CD14-positive monocyte (primary cell): Measurements from ENCODE around the gene CLEC18A. TPM values are rescaled to one million over a fixed set of nuclear protein-coding genes. Genes with fewer than 3 reads are reported as not detected.

Experiments used
- DNase-seq, 3 donors: peaks; one replicate each; pipeline ENCODE4 v3.0.0-alpha.2; 2011 to 2022
- H2AFZ ChIP-seq: 2 replicates; pipeline ENCODE4 v1.6.0; 2012; ENCODE audit warnings: mild to moderate bottlenecking, low read depth, low read length, inconsistent platforms; ENCODE audit not compliant: insufficient read depth, poor library complexity, severe bottlenecking
- H3K27ac ChIP-seq, 2 donors: 1 replicate in 1 of 2; 2 replicates in 1 of 2; pipeline ENCODE4 v1.5.1; 2012 to 2013; ENCODE audit warnings: low read length in 2 of 2, control low read depth in 1 of 2, inconsistent platforms in 1 of 2, low read depth in 1 of 2, mild to moderate bottlenecking in 1 of 2
- H3K27me3 ChIP-seq, 2 donors: one replicate each; pipeline versions ENCODE4 v1.6.0 to v1.6.1; 2011 to 2013; ENCODE audit warnings: low read length in 2 of 2; ENCODE audit not compliant: control insufficient read depth in 2 of 2, insufficient read depth in 2 of 2
- H3K36me3 ChIP-seq, 2 donors: replicated peaks in 1 of 2; 1 replicate in 1 of 2; 2 replicates in 1 of 2; pipeline versions ENCODE4 v1.5.1 to v1.6.1; 2012 to 2013; ENCODE audit warnings: low read length in 2 of 2, control low read depth in 1 of 2, inconsistent platforms in 1 of 2, mild to moderate bottlenecking in 1 of 2; ENCODE audit not compliant: insufficient read depth in 2 of 2, control insufficient read depth in 1 of 2
- H3K4me1 ChIP-seq, 2 donors: 1 replicate in 1 of 2; 2 replicates in 1 of 2; pipeline versions ENCODE4 v1.5.1 to v1.6.1; 2012 to 2013; ENCODE audit warnings: low read length in 2 of 2, control low read depth in 1 of 2, inconsistent platforms in 1 of 2, mild to moderate bottlenecking in 1 of 2, moderate library complexity in 1 of 2; ENCODE audit not compliant: insufficient read depth in 2 of 2, control insufficient read depth in 1 of 2
- H3K4me2 ChIP-seq: replicated peaks from 2 replicates; pipeline ENCODE3; 2012; ENCODE audit warnings: low read length, moderate library complexity, mild to moderate bottlenecking; ENCODE audit not compliant: poor library complexity, severe bottlenecking; ENCODE audit errors: extremely low read depth
- H3K4me3 ChIP-seq, 3 experiments: fragments of 200-600 bp in 1 of 3; sonication (generic) in 1 of 3; replicated peaks in 1 of 3; 1 replicate in 2 of 3; 2 replicates in 1 of 3; pipeline ENCODE4 v1.5.1; 2011 to 2013; ENCODE audit warnings: low read length in 3 of 3, mild to moderate bottlenecking in 3 of 3, control low read depth in 2 of 3, low read depth in 2 of 3, inconsistent platforms in 1 of 3, moderate library complexity in 1 of 3
- H3K79me2 ChIP-seq: 2 replicates; pipeline ENCODE4 v1.6.0; 2012; ENCODE audit warnings: mild to moderate bottlenecking, control low read depth, inconsistent platforms, low read length, moderate library complexity; ENCODE audit not compliant: insufficient read depth
- H3K9ac ChIP-seq: 2 replicates; pipeline ENCODE4 v1.6.0; 2017; ENCODE audit warnings: low read length, mild to moderate bottlenecking; ENCODE audit not compliant: insufficient read depth, poor library complexity, severe bottlenecking
- H3K9me3 ChIP-seq, 2 donors: replicated peaks in 1 of 2; 1 replicate in 1 of 2; 2 replicates in 1 of 2; pipeline versions ENCODE4 v1.5.1 to v1.6.1; 2012 to 2013; ENCODE audit warnings: low read length in 2 of 2, control low read depth in 1 of 2; ENCODE audit not compliant: control insufficient read depth in 1 of 2, insufficient read depth in 1 of 2
- H4K20me1 ChIP-seq: 2 replicates; pipeline ENCODE4 v1.6.0; 2012; ENCODE audit warnings: mild to moderate bottlenecking, low read length, control low read depth, moderate library complexity; ENCODE audit not compliant: insufficient read depth
- H3K27ac Mint-ChIP-seq, 7 donors: one replicate each; pipeline ENCODE4 v1.8.0; 2020; ENCODE audit warnings: mild to moderate bottlenecking in 7 of 7, mixed read lengths in 7 of 7, moderate library complexity in 6 of 7, inconsistent platforms in 2 of 7
- H3K27me3 Mint-ChIP-seq, 3 donors: one replicate each; pipeline ENCODE4 v1.8.0; 2021 to 2022; ENCODE audit warnings: low read depth in 3 of 3, mild to moderate bottlenecking in 3 of 3, mixed read lengths in 3 of 3, moderate library complexity in 3 of 3, inconsistent platforms in 1 of 3
- H3K36me3 Mint-ChIP-seq, 2 donors: one replicate each; pipeline ENCODE4 v1.8.0; 2020; ENCODE audit warnings: mixed read lengths in 2 of 2, inconsistent platforms in 1 of 2, mild to moderate bottlenecking in 1 of 2
- H3K4me1 Mint-ChIP-seq: one replicate; pipeline ENCODE4 v1.8.0; 2020; ENCODE audit warnings: mild to moderate bottlenecking, mixed read lengths
- H3K4me3 Mint-ChIP-seq, 2 donors: one replicate each; pipeline ENCODE4 v1.8.0; 2020; ENCODE audit warnings: mild to moderate bottlenecking in 2 of 2, mixed read lengths in 2 of 2, moderate library complexity in 1 of 2
- H3K9me3 Mint-ChIP-seq, 7 donors: one replicate each; pipeline ENCODE4 v1.8.0; 2020 to 2022; ENCODE audit warnings: mixed read lengths in 7 of 7, mild to moderate bottlenecking in 6 of 7, moderate library complexity in 6 of 7, inconsistent platforms in 2 of 7
- WGBS: methylation state at CpG from one replicate; pipeline ENCODE4 v1.1.5; 2013; ENCODE audit warnings: missing lambda C conversion rate; ENCODE audit not compliant: insufficient coverage; 5-methylcytosine and 5-hydroxymethylcytosine counted together
- intact Hi-C, 2 donors: fragments of 100-400 bp; cut with micrococcal nuclease; formaldehyde crosslinking; loops; one replicate each; pipeline versions ENCODE4 v1.15.0 to v1.15.1; 2023
- polyA plus RNA-seq, 3 donors: library from polyadenylated mRNA; depleted of rRNA in 1 of 3; unstranded in 2 of 3; stranded (reverse) in 1 of 3; fragments of 300-500 nt in 2 of 3; fragments of >200 nt in 1 of 3; fragmentation: Illumina TruSeq in 2 of 3; gene quantifications; 1 replicate in 2 of 3; 2 replicates in 1 of 3; pipeline ENCODE4 v1.2.3, GENCODE V29; 2012 to 2021
- TF ChIP-seq, protein P1 (sequence below): fragments of 200-600 bp; IDR thresholded peaks from one replicate; pipeline ENCODE4 v1.8.0; 2022; ENCODE audit warnings: antibody characterized with exemption, mild to moderate bottlenecking

The CLEC18A gene
- polyA plus RNA-seq, 3 donors, result 2.7 TPM; not detected in 2

DNA sequence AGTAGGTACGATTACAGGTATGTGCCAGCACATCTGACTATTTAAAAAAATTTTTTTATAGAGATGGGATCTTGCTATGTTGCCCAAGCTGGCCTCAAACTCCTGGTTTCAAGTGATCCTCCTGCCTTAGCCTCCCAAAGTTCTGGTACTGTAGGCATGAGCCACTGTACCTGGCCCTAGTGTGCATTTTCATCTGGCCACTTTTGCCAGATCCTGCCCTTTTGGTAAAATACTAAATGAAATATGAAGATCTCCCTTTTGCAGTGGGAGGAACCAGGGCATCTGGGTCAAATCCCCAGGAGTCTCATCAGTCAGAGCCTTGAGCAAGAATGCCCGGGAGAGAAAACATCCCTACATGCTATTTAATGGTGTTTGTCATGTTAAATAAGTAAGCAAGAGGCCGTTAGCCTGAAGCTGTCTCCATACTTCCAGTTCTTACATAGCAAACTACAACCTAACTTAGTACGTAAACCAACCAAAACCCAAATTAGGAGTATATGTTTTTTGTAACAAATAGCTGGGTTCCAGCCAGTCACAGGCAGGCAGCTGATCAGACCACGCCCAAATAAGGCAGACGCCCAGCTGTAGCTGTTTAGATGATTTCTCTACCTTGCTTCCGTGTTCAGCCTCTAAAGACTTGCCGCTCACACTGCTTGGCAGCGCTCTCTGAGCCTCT is 46.5 kb upstream of the CLEC18A start:
- peak overlapping the region in 2 of 7 donors; percentile 30 to 63 for H3K27ac Mint-ChIP-seq
- H3K4me3 Mint-ChIP-seq, result no peak overlapping the region
- DNase-seq, result no peak
- no peak overlapping the region for H3K9ac ChIP-seq
- H3K27ac ChIP-seq, result no peak overlapping the region
- no peak overlapping the region for H3K4me3 ChIP-seq
- H3K36me3 ChIP-seq, result peaks cover 49 to 91% of the 10 kb centered on the region in 2 donors
- H3K9me3 Mint-ChIP-seq, result no peaks in the 10 kb centered on the region
- H3K27me3 ChIP-seq, result no peaks in the 10 kb centered on the region
- H3K4me1 Mint-ChIP-seq, result no peaks in the 10 kb centered on the region
- 95% methylated on average over 5 of the region's 9 CpGs for WGBS
- H4K20me1 ChIP-seq, result peaks cover 53% of the 10 kb centered on the region
- TF ChIP-seq, protein P1, sequence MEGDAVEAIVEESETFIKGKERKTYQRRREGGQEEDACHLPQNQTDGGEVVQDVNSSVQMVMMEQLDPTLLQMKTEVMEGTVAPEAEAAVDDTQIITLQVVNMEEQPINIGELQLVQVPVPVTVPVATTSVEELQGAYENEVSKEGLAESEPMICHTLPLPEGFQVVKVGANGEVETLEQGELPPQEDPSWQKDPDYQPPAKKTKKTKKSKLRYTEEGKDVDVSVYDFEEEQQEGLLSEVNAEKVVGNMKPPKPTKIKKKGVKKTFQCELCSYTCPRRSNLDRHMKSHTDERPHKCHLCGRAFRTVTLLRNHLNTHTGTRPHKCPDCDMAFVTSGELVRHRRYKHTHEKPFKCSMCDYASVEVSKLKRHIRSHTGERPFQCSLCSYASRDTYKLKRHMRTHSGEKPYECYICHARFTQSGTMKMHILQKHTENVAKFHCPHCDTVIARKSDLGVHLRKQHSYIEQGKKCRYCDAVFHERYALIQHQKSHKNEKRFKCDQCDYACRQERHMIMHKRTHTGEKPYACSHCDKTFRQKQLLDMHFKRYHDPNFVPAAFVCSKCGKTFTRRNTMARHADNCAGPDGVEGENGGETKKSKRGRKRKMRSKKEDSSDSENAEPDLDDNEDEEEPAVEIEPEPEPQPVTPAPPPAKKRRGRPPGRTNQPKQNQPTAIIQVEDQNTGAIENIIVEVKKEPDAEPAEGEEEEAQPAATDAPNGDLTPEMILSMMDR, result no peak
- intact Hi-C loops, result no loop called here
- H3K36me3 Mint-ChIP-seq, result peaks cover 71 to 79% of the 10 kb centered on the region in 2 donors
- no peak overlapping the region for H2AFZ ChIP-seq
- no peaks in the 10 kb centered on the region for H3K27me3 Mint-ChIP-seq
- H3K4me2 ChIP-seq, result no peak overlapping the region
- H3K79me2 ChIP-seq, result no peaks in the 10 kb centered on the region
- H3K4me1 ChIP-seq, result no peaks in the 10 kb centered on the region
- H3K9me3 ChIP-seq, result no peaks in the 10 kb centered on the region

DNA sequence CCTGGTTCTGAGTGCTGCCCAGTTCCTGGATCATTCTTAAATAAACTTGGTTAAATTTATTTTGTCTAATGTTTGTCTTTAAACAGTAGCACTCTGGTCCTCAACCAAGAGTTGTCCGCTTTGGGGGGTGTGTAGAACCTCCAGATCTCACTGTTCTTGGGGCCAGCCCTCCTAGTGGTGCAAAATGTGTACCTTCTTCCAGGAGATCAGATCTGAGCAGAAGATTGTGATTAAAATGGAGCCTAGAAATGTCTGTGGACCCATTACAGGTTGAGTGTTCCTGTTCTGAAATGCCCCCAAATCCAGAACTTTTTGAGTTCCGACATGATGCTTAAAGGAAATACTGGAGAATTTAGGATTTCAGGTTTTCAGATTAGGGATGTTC is 46.0 kb upstream of the CLEC18A start:
- H3K9me3 ChIP-seq, result no peaks in the 10 kb centered on the region
- H3K27ac Mint-ChIP-seq, result peak overlapping the region in 2 of 7 donors; percentile 21 to 63
- H3K9ac ChIP-seq, result no peak overlapping the region
- H3K36me3 ChIP-seq, result peaks cover 51 to 96% of the 10 kb centered on the region in 2 donors
- H3K4me3 Mint-ChIP-seq, result no peak overlapping the region
- H3K4me3 ChIP-seq, result no peak overlapping the region
- no peaks in the 10 kb centered on the region for H3K27me3 Mint-ChIP-seq
- TF ChIP-seq, protein P1, result no peak
- no peaks in the 10 kb centered on the region for H3K79me2 ChIP-seq
- WGBS, result 0% methylated on average over 1 of the region's 2 CpGs
- peaks cover 53% of the 10 kb centered on the region for H4K20me1 ChIP-seq
- H3K4me2 ChIP-seq, result no peak overlapping the region
- no peak for DNase-seq
- peaks cover 73 to 80% of the 10 kb centered on the region in 2 donors for H3K36me3 Mint-ChIP-seq
- intact Hi-C loops, result no loop called here
- H3K27ac ChIP-seq, result no peak overlapping the region
- no peaks in the 10 kb centered on the region for H3K9me3 Mint-ChIP-seq
- no peaks in the 10 kb centered on the region for H3K4me1 ChIP-seq
- no peak overlapping the region for H2AFZ ChIP-seq
- no peaks in the 10 kb centered on the region for H3K27me3 ChIP-seq
- H3K4me1 Mint-ChIP-seq, result no peaks in the 10 kb centered on the region
